ENCODE data around the gene CDKL5.

Gene CDKL5

GRCh38 chrX:18682979-18683387 is 257.6 kb downstream of the CDKL5 start:
- TF ChIP-seq CTCF (IDR thresholded peaks at IDR 0.05; ENCODE audit: low read depth, low read length, missing control alignments) = no peak
- no peak for DNase-seq (ENCODE audit: low read depth)
- no peak overlapping the region for H3K4me3 ChIP-seq (ENCODE audit: low read depth, low read length)

- TF ChIP-seq CTCF (IDR thresholded peaks at IDR 0.05; ENCODE audit: low read depth, low read length, missing control alignments) = no peak
- DNase-seq (ENCODE audit: low read depth) = no peak
- no peak overlapping the region for H3K4me3 ChIP-seq (ENCODE audit: low read depth, low read length)
Observed at GRCh38 chrX:18687856-18688495, 262.6 kb downstream of the CDKL5 start.

- H3K4me3 ChIP-seq (ENCODE audit: low read depth, low read length) = no peak overlapping the region
- TF ChIP-seq CTCF (IDR thresholded peaks at IDR 0.05; ENCODE audit: low read depth, low read length, missing control alignments) = no peak
- DNase-seq (ENCODE audit: low read depth) = no peak
Observed at GRCh38 chrX:18691431-18691830, 266.0 kb downstream of the CDKL5 start.

GRCh38 chrX:18692541-18692940 is 267.1 kb downstream of the CDKL5 start:
- no peak overlapping the region for H3K4me3 ChIP-seq (ENCODE audit: low read depth, low read length)
- no peak for DNase-seq (ENCODE audit: low read depth)

GRCh38 chrX:18696653-18697052 is 271.2 kb downstream of the CDKL5 start:
- DNase-seq (ENCODE audit: low read depth) = no peak
- TF ChIP-seq CTCF (IDR thresholded peaks at IDR 0.05; ENCODE audit: low read depth, low read length, missing control alignments) = no peak
- H3K4me3 ChIP-seq (ENCODE audit: low read depth, low read length) = no peak overlapping the region

More at GRCh38 chrX:18692541-18692940, 267.1 kb downstream of the CDKL5 start:
- no peak for TF ChIP-seq CTCF (IDR thresholded peaks at IDR 0.05; ENCODE audit: low read depth, low read length, missing control alignments)

GRCh38 chrX:18698737-18699650 is 273.6 kb downstream of the CDKL5 start:
- TF ChIP-seq CTCF (IDR thresholded peaks at IDR 0.05; ENCODE audit: low read depth, low read length, missing control alignments) = no peak
- no peak overlapping the region for H3K4me3 ChIP-seq (ENCODE audit: low read depth, low read length)
- DNase-seq (ENCODE audit: low read depth) = no peak
